ENCODE results near the gene EFNA5.

EFNA5 gene

DNA sequence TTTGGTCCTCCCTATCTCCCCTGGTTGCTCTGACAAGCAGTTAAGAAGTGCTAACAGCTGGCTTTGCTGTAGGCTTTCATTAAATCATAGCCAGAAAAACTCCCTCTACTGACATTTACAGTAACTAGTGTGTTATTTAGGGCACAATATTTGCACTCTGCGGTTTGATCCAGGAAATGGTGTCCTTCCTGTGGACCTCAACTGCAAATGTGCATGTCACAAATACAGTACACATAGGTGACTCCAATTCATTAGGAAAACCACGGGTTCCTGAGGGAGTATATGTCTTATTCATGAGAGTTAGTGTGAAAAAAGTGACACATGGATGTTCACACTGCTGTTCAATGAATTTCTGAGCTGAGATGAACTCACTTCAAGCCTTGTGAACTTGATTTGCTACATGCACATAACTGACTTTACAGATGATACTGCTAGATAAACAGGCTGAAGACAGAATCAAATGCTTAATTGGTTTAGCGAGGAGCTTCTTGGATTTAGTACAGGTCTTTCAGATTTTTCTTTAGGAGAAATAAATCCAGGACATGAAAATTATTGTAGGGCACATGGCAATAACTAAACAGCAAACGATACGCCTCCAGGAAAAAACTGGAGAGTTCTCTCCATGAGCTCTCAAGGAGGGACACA, 281.5 kb downstream of the EFNA5 start:
- ATAC-seq: peak; percentile 62
- TF ChIP-seq CSDC2 (CRISPR knock-in tag; IDR thresholded peaks at IDR 0.05) (no peak), ISL1 (CRISPR knock-in tag; IDR thresholded peaks at IDR 0.05) (peak; percentile 61), TOX (CRISPR knock-in tag; IDR thresholded peaks at IDR 0.05; ENCODE audit: borderline replicate concordance) (peak; percentile 65; the same call in 1 of the 2 replicates)
- TF ChIP-seq, protein P1, sequence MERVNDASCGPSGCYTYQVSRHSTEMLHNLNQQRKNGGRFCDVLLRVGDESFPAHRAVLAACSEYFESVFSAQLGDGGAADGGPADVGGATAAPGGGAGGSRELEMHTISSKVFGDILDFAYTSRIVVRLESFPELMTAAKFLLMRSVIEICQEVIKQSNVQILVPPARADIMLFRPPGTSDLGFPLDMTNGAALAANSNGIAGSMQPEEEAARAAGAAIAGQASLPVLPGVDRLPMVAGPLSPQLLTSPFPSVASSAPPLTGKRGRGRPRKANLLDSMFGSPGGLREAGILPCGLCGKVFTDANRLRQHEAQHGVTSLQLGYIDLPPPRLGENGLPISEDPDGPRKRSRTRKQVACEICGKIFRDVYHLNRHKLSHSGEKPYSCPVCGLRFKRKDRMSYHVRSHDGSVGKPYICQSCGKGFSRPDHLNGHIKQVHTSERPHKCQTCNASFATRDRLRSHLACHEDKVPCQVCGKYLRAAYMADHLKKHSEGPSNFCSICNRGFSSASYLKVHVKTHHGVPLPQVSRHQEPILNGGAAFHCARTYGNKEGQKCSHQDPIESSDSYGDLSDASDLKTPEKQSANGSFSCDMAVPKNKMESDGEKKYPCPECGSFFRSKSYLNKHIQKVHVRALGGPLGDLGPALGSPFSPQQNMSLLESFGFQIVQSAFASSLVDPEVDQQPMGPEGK (CRISPR knock-in tag; IDR thresholded peaks at IDR 0.05; ENCODE audit: borderline replicate concordance): 0 out of 2 replicates have a peak, but pooled peaks have one; percentile 59

DNA sequence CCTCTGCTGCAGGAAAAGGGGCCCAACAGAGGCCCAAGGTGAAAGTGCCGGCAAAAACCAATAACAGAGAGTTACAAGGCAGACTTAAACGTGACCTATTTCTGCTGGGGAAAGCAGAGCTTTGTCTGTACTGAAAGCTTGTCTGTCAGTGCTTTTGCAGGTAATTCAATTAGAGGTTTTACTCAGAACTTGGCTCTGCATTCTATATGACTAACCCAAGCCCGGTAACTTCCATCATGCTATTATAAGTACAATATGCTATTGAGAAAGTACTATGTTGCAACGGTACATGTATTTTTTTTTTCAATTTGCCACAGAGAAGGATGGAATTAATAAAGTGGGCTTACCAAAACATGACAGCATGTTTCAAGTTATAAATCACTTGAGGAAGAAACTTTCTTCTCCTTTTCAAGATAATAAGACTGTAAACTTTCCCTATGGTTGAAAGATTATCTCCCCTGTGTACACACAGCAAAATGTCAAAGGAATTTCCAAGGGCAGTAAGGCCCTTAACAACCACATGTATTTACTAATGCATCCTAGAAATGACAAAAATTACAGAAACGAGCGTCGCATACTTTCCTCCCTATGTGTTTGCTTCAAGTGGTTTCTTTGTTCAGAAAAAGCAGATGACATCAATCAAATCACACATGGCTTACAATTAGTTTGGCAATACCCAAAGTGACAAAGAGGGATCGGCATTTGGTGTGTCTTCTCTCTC, 282.4 kb downstream of the EFNA5 start:
- TF ChIP-seq ZNF565 (CRISPR knock-in tag; conservative IDR thresholded peaks at IDR 0.05; ENCODE audit: low read depth): 0 out of 2 replicates have a peak, but pooled peaks have one; percentile 22
- no peak for TF ChIP-seq PPARA (CRISPR knock-in tag; IDR thresholded peaks at IDR 0.05; ENCODE audit: borderline replicate concordance)
- no peak for TF ChIP-seq ESRRG (CRISPR knock-in tag; IDR thresholded peaks at IDR 0.05)
- TF ChIP-seq, protein P2, sequence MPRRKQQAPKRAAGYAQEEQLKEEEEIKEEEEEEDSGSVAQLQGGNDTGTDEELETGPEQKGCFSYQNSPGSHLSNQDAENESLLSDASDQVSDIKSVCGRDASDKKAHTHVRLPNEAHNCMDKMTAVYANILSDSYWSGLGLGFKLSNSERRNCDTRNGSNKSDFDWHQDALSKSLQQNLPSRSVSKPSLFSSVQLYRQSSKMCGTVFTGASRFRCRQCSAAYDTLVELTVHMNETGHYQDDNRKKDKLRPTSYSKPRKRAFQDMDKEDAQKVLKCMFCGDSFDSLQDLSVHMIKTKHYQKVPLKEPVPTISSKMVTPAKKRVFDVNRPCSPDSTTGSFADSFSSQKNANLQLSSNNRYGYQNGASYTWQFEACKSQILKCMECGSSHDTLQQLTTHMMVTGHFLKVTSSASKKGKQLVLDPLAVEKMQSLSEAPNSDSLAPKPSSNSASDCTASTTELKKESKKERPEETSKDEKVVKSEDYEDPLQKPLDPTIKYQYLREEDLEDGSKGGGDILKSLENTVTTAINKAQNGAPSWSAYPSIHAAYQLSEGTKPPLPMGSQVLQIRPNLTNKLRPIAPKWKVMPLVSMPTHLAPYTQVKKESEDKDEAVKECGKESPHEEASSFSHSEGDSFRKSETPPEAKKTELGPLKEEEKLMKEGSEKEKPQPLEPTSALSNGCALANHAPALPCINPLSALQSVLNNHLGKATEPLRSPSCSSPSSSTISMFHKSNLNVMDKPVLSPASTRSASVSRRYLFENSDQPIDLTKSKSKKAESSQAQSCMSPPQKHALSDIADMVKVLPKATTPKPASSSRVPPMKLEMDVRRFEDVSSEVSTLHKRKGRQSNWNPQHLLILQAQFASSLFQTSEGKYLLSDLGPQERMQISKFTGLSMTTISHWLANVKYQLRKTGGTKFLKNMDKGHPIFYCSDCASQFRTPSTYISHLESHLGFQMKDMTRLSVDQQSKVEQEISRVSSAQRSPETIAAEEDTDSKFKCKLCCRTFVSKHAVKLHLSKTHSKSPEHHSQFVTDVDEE (CRISPR knock-in tag; IDR thresholded peaks at IDR 0.05): peak; percentile 69; the same call in 1 of the 2 replicates
- peak; percentile 70; the same call in 1 of the 2 replicates for TF ChIP-seq CSDC2 (CRISPR knock-in tag; IDR thresholded peaks at IDR 0.05)
- 0 out of 2 replicates have a peak, but pooled peaks have one; percentile 45 for TF ChIP-seq RARB (CRISPR knock-in tag; IDR thresholded peaks at IDR 0.05)
- TF ChIP-seq ZC3H10 (CRISPR knock-in tag; IDR thresholded peaks at IDR 0.05): 0 out of 2 replicates have a peak, but pooled peaks have one; percentile 15
- TF ChIP-seq ISL1 (CRISPR knock-in tag; IDR thresholded peaks at IDR 0.05): peak; percentile 94
- TF ChIP-seq BACH2 (CRISPR knock-in tag; IDR thresholded peaks at IDR 0.05; ENCODE audit: borderline replicate concordance): no peak
- TF ChIP-seq, protein P3, sequence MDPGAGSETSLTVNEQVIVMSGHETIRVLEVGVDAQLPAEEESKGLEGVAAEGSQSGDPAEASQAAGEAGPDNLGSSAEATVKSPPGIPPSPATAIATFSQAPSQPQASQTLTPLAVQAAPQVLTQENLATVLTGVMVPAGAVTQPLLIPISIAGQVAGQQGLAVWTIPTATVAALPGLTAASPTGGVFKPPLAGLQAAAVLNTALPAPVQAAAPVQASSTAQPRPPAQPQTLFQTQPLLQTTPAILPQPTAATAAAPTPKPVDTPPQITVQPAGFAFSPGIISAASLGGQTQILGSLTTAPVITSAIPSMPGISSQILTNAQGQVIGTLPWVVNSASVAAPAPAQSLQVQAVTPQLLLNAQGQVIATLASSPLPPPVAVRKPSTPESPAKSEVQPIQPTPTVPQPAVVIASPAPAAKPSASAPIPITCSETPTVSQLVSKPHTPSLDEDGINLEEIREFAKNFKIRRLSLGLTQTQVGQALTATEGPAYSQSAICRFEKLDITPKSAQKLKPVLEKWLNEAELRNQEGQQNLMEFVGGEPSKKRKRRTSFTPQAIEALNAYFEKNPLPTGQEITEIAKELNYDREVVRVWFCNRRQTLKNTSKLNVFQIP (CRISPR knock-in tag; IDR thresholded peaks at IDR 0.05; ENCODE audit: borderline replicate concordance, low read depth): 0 out of 2 replicates have a peak, but pooled peaks have one; percentile 52
- peak; percentile 56; the same call in 1 of the 2 replicates for TF ChIP-seq TOX (CRISPR knock-in tag; IDR thresholded peaks at IDR 0.05; ENCODE audit: borderline replicate concordance)
- TF ChIP-seq, protein P1 (CRISPR knock-in tag; IDR thresholded peaks at IDR 0.05; ENCODE audit: borderline replicate concordance): peak; percentile 58; the same call in 1 of the 2 replicates
- peak; percentile 90 for ATAC-seq

DNA sequence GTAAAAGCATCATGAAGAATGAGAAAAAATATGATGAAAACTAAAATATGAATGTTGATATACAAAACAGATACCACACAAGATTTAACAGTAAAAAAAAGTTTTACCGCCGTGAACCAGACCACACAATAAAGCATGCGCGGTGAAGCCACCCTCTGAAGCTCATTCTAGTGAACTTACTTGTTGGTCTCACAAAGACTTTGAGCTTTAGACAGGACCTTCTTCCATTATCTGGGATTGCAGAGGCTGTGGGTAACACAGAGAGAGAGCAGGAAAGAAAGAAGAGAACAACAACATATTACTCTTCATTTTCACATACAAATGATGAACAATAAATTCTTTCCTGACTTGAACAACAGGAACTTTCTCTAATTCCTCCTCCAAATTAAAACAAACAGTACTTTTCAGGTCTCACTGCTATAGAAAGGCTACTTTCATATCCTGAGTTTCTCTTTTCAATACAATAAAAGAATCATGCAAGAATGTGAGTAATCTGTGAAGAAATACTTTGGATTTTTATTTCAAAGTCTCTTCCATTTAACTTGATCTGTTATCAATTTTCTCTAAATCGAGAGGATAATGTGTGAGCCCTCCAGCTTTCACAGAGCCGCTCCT, 283.1 kb downstream of the EFNA5 start:
- peak; percentile 14 for ATAC-seq
- no peak for TF ChIP-seq ZNF565 (CRISPR knock-in tag; conservative IDR thresholded peaks at IDR 0.05; ENCODE audit: low read depth)
- TF ChIP-seq TOX (CRISPR knock-in tag; IDR thresholded peaks at IDR 0.05; ENCODE audit: borderline replicate concordance): no peak
- TF ChIP-seq, protein P1 (CRISPR knock-in tag; IDR thresholded peaks at IDR 0.05; ENCODE audit: borderline replicate concordance): no peak
- no peak for TF ChIP-seq RARB (CRISPR knock-in tag; IDR thresholded peaks at IDR 0.05)
- no peak for TF ChIP-seq ZC3H10 (CRISPR knock-in tag; IDR thresholded peaks at IDR 0.05)
